Chondrocyte (in vitro differentiated cells): ENCODE data around the gene MAOB. TPM values are rescaled to one million over a fixed set of nuclear protein-coding genes. Genes with fewer than 3 reads are reported as not detected.

Experiments used
- DNase-seq: peaks from one replicate; pipeline ENCODE4 v3.0.0; 2021; ENCODE audit warnings: mixed read lengths, low spot score
- H3K27ac Mint-ChIP-seq: one replicate; pipeline ENCODE4 v1.8.0; 2021; ENCODE audit warnings: mild to moderate bottlenecking, moderate library complexity, mixed read lengths; ENCODE audit not compliant: unreplicated experiment
- H3K27me3 Mint-ChIP-seq: 2 replicates; pipeline ENCODE4 v1.8.0; 2021; ENCODE audit warnings: low read depth, mixed read lengths
- H3K36me3 Mint-ChIP-seq: 2 replicates; pipeline ENCODE4 v1.8.0; 2021; ENCODE audit warnings: low read depth, mixed read lengths
- H3K4me1 Mint-ChIP-seq: 2 replicates; pipeline ENCODE4 v1.8.0; 2021; ENCODE audit warnings: low read depth, mild to moderate bottlenecking, mixed read lengths
- H3K4me3 Mint-ChIP-seq: one replicate; pipeline ENCODE4 v1.8.0; 2021; ENCODE audit warnings: mild to moderate bottlenecking, moderate library complexity, mixed read lengths; ENCODE audit not compliant: unreplicated experiment
- H3K9me3 Mint-ChIP-seq: 2 replicates; pipeline ENCODE4 v1.8.0; 2021; ENCODE audit warnings: low read depth, mixed read lengths
- CTCF ChIP-seq: fragments of 200-600 bp; sonication (generic); IDR thresholded peaks from 2 replicates; pipeline ENCODE4 v1.5.0; 2021; ENCODE audit warnings: antibody characterized with exemption, mild to moderate bottlenecking, moderate library complexity
- total RNA-seq: library from RNA; stranded (reverse); gene quantifications from 3 replicates; pipeline ENCODE4 v1.2.1, GENCODE V29; 2021

Gene MAOB
- total RNA-seq, 1 donor from 2014 or later = 3.2 TPM

GRCh38 chrX:43860646-43861370 is 21.4 kb downstream of the MAOB start:
- DNase-seq = no peak
- no peaks in the 10 kb centered on the region for H3K4me1 Mint-ChIP-seq
- no peak for TF ChIP-seq CTCF
- no peaks in the 10 kb centered on the region for H3K36me3 Mint-ChIP-seq
- H3K9me3 Mint-ChIP-seq = peaks cover 4% of the 10 kb centered on the region
- H3K27ac Mint-ChIP-seq = no peak overlapping the region
- no peak overlapping the region for H3K4me3 Mint-ChIP-seq
- no peaks in the 10 kb centered on the region for H3K27me3 Mint-ChIP-seq

- no peak overlapping the region for H3K27ac Mint-ChIP-seq
- no peaks in the 10 kb centered on the region for H3K36me3 Mint-ChIP-seq
- H3K27me3 Mint-ChIP-seq = no peaks in the 10 kb centered on the region
- no peak for DNase-seq
- H3K4me3 Mint-ChIP-seq = no peak overlapping the region
- H3K4me1 Mint-ChIP-seq = no peaks in the 10 kb centered on the region
- peaks cover 4% of the 10 kb centered on the region for H3K9me3 Mint-ChIP-seq
- TF ChIP-seq CTCF = no peak
Measured at GRCh38 chrX:43853225-43853828, 28.9 kb downstream of the MAOB start.

GRCh38 chrX:43850629-43851028 is 31.6 kb downstream of the MAOB start:
- no peak for TF ChIP-seq CTCF
- no peaks in the 10 kb centered on the region for H3K36me3 Mint-ChIP-seq
- DNase-seq = no peak
- no peaks in the 10 kb centered on the region for H3K27me3 Mint-ChIP-seq
- H3K4me1 Mint-ChIP-seq = no peaks in the 10 kb centered on the region
- peaks cover 4% of the 10 kb centered on the region for H3K9me3 Mint-ChIP-seq
- no peak overlapping the region for H3K4me3 Mint-ChIP-seq
- no peak overlapping the region for H3K27ac Mint-ChIP-seq

- no peaks in the 10 kb centered on the region for H3K36me3 Mint-ChIP-seq
Measured at GRCh38 chrX:43849173-43849572, 33.1 kb downstream of the MAOB start.

GRCh38 chrX:43847352-43847751 is 34.9 kb downstream of the MAOB start:
- H3K27me3 Mint-ChIP-seq = no peaks in the 10 kb centered on the region
- no peak overlapping the region for H3K4me3 Mint-ChIP-seq
- no peaks in the 10 kb centered on the region for H3K36me3 Mint-ChIP-seq
- no peaks in the 10 kb centered on the region for H3K4me1 Mint-ChIP-seq
- TF ChIP-seq CTCF = no peak
- no peak for DNase-seq
- peaks cover 3% of the 10 kb centered on the region for H3K9me3 Mint-ChIP-seq
- H3K27ac Mint-ChIP-seq = no peak overlapping the region

More at GRCh38 chrX:43849173-43849572, 33.1 kb downstream of the MAOB start:
- no peak for TF ChIP-seq CTCF
- Mint-ChIP-seq H3K27ac (no peak overlapping the region), H3K9me3 (peaks cover 4% of the 10 kb centered on the region), H3K4me3 (no peak overlapping the region), H3K4me1 (no peaks in the 10 kb centered on the region), H3K27me3 (no peaks in the 10 kb centered on the region)
- DNase-seq = no peak
